Neural progenitor cell (in vitro differentiated cells): ENCODE results near the gene PARN. TPM values are rescaled to one million over a fixed set of nuclear protein-coding genes. Genes with fewer than 3 reads are reported as not detected.
"Not testable (repeated sequence)": the region's sequence is repeated elsewhere in the genome, so short reads cannot be mapped to it uniquely, and the experiment has no call there.

ENCODE experiments used
- DNase-seq: peaks from one replicate; pipeline ENCODE4 v3.0.0-alpha.2; 2016; ENCODE audit warnings: low spot score
- H2AFZ ChIP-seq: fragments of 200-600 bp; sonication (generic); replicated peaks from 2 replicates; pipeline ENCODE4 v1.6.1; 2016; ENCODE audit warnings: antibody characterized with exemption
- H3F3A ChIP-seq: fragments of 200-600 bp; sonication (generic); 2 replicates; pipeline ENCODE4 v1.6.1; 2016; ENCODE audit warnings: antibody characterized with exemption, low read depth
- H3K27ac ChIP-seq: fragments of 200-600 bp; sonication (generic); 2 replicates; pipeline ENCODE4 v1.5.1; 2016; ENCODE audit warnings: mild to moderate bottlenecking
- H3K27me3 ChIP-seq: fragments of 200-600 bp; sonication (generic); 2 replicates; pipeline ENCODE4 v1.6.1; 2016; ENCODE audit warnings: mild to moderate bottlenecking, moderate library complexity
- H3K36me3 ChIP-seq: fragments of 200-600 bp; sonication (generic); 2 replicates; pipeline ENCODE4 v1.5.1; 2016
- H3K4me1 ChIP-seq: fragments of 200-600 bp; sonication (generic); 2 replicates; pipeline ENCODE4 v1.6.1; 2016; ENCODE audit warnings: mixed run types
- H3K4me2 ChIP-seq: fragments of 200-600 bp; sonication (generic); 2 replicates; pipeline ENCODE4 v1.6.1; 2016
- H3K4me3 ChIP-seq: fragments of 200-600 bp; sonication (generic); 2 replicates; pipeline ENCODE4 v1.5.1; 2016
- H3K79me2 ChIP-seq: fragments of 200-600 bp; sonication (generic); 2 replicates; pipeline ENCODE4 v1.6.1; 2016; ENCODE audit warnings: low read depth
- H3K9ac ChIP-seq: fragments of 200-600 bp; sonication (generic); 2 replicates; pipeline ENCODE4 v1.6.1; 2016
- H3K9me3 ChIP-seq: fragments of 200-600 bp; sonication (generic); 2 replicates; pipeline ENCODE4 v1.5.1; 2016; ENCODE audit warnings: low read depth
- H4K20me1 ChIP-seq: fragments of 200-600 bp; sonication (generic); 2 replicates; pipeline ENCODE4 v1.6.1; 2016; ENCODE audit warnings: low read depth
- H3K27ac Mint-ChIP-seq: 3 replicates; pipeline ENCODE4 v1.8.0; 2021; ENCODE audit warnings: mixed read lengths
- H3K27me3 Mint-ChIP-seq: 2 replicates; pipeline ENCODE4 v1.8.0; 2022; ENCODE audit warnings: low read depth, mild to moderate bottlenecking, inconsistent platforms, moderate library complexity, mixed read lengths; ENCODE audit not compliant: insufficient read depth
- H3K36me3 Mint-ChIP-seq: 3 replicates; pipeline ENCODE4 v1.8.0; 2021; ENCODE audit warnings: mixed read lengths
- H3K4me1 Mint-ChIP-seq: 3 replicates; pipeline ENCODE4 v1.8.0; 2021; ENCODE audit warnings: mixed read lengths
- H3K4me3 Mint-ChIP-seq: 3 replicates; pipeline ENCODE4 v1.8.0; 2021; ENCODE audit warnings: mild to moderate bottlenecking, moderate library complexity, mixed read lengths
- H3K9me3 Mint-ChIP-seq: 3 replicates; pipeline ENCODE4 v1.8.0; 2020; ENCODE audit warnings: mixed read lengths
- CTCF ChIP-seq: fragments of 200-600 bp; sonication (generic); IDR thresholded peaks from 2 replicates; pipeline ENCODE4 v1.5.1; 2017; ENCODE audit warnings: antibody characterized with exemption, mild to moderate bottlenecking
- EZH2 ChIP-seq: fragments of 200-600 bp; sonication (generic); IDR thresholded peaks from 2 replicates; pipeline ENCODE4 v1.6.1; 2017; ENCODE audit warnings: antibody characterized with exemption, mild to moderate bottlenecking, moderate library complexity
- EZH2phosphoT487 ChIP-seq: fragments of 200-600 bp; sonication (generic); IDR thresholded peaks from 2 replicates; pipeline ENCODE4 v1.6.1; 2017; ENCODE audit warnings: antibody characterized with exemption
- total RNA-seq: library from RNA; depleted of rRNA; stranded (reverse); fragments of >200 nt; gene quantifications from 2 replicates; pipeline ENCODE4 v1.2.3, GENCODE V29; 2015; ENCODE audit warnings: low replicate concordance

Gene PARN
- total RNA-seq, 1 donor from 2014 or later: 53.5 TPM

GRCh38 chr16:14424595-14424994 lies 205.5 kb downstream of the PARN start:
- H3K27me3 Mint-ChIP-seq: peaks cover 8% of the 10 kb centered on the region
- no peak for DNase-seq
- H3K9me3 ChIP-seq: no peaks in the 10 kb centered on the region
- H2AFZ ChIP-seq: no peak overlapping the region
- H3K4me3 Mint-ChIP-seq: no peak overlapping the region
- H3K79me2 ChIP-seq: no peaks in the 10 kb centered on the region
- H3K4me2 ChIP-seq: no peak overlapping the region
- H3K4me3 ChIP-seq: no peak overlapping the region
- no peak overlapping the region for H3K27ac Mint-ChIP-seq
- H3K27ac ChIP-seq: no peak overlapping the region
- peaks cover 2% of the 10 kb centered on the region for H3K36me3 Mint-ChIP-seq
- no peaks in the 10 kb centered on the region for H3K9me3 Mint-ChIP-seq
- no peaks in the 10 kb centered on the region for H3K4me1 ChIP-seq
- H3F3A ChIP-seq: no peaks in the 10 kb centered on the region
- no peak for TF ChIP-seq EZH2phosphoT487
- H3K36me3 ChIP-seq: no peaks in the 10 kb centered on the region
- H3K4me1 Mint-ChIP-seq: peaks cover 5% of the 10 kb centered on the region
- H4K20me1 ChIP-seq: no peaks in the 10 kb centered on the region
- no peaks in the 10 kb centered on the region for H3K27me3 ChIP-seq
- no peak overlapping the region for H3K9ac ChIP-seq

- Mint-ChIP-seq H3K4me3 (no peak overlapping the region), H3K9me3 (no peaks in the 10 kb centered on the region), H3K27ac (peak overlapping the region; percentile 82), H3K27me3 (peaks cover 9% of the 10 kb centered on the region), H3K36me3 (peaks cover 2% of the 10 kb centered on the region), H3K4me1 (peaks cover 5% of the 10 kb centered on the region)
- no peaks in the 10 kb centered on the region for H3K79me2 ChIP-seq
- no peaks in the 10 kb centered on the region for H3K27me3 ChIP-seq
- TF ChIP-seq EZH2phosphoT487 (no peak), CTCF (no peak), EZH2 (no peak)
- no peaks in the 10 kb centered on the region for H3K36me3 ChIP-seq
- H4K20me1 ChIP-seq: no peaks in the 10 kb centered on the region
- H3K4me1 ChIP-seq: no peaks in the 10 kb centered on the region
- no peak overlapping the region for H3K9ac ChIP-seq
- no peaks in the 10 kb centered on the region for H3K9me3 ChIP-seq
- H3K4me3 ChIP-seq: no peak overlapping the region
- H3K4me2 ChIP-seq: no peak overlapping the region
- H3F3A ChIP-seq: no peaks in the 10 kb centered on the region
- DNase-seq: no peak
- H3K27ac ChIP-seq: no peak overlapping the region
- H2AFZ ChIP-seq: no peak overlapping the region
Measured at GRCh38 chr16:14423344-14423743, 206.7 kb downstream of the PARN start.

DNA sequence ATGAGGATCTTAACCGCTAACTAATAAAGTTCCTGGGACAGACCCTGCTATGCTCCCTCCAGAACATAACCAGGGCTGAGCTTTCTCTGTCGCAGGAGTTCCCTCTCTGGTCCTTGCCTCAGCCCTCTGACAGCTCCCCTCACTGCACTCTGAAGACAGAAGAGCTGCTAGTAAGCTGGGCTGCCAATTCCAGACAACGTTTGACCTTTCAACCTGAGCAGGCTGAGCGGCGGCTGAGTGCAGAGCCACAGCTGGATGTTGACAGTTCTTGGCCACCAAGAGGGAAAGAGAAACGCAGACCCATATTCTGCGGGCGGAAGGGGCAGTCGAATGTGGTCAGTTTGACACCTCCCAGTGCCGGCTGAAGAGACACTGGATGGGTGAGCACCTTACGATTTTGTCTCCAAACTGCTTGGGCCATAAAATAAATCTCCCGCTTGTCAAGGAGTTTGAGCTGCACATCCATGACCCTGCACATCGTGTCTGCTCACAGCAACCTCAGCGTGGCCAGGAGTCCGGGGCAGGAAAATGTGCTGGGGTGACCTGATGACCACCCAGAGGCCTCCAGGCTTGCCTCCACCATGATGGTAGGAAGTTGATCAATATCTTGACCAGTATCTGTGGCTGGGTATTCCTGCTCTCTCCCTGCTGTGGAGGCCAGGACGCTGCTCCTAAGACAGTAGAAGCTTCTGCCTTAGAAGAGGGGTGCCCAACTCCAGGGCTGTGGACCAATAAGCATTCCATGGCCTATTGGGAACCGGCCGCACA lies 209.2 kb downstream of the PARN start:
- H3K27me3 ChIP-seq: no peaks in the 10 kb centered on the region
- Mint-ChIP-seq H3K4me1 (peaks cover 5% of the 10 kb centered on the region), H3K9me3 (peaks cover 4% of the 10 kb centered on the region), H3K36me3 (peaks cover 4% of the 10 kb centered on the region), H3K27me3 (peaks cover 9% of the 10 kb centered on the region), H3K27ac (no peak overlapping the region), H3K4me3 (no peak overlapping the region)
- TF ChIP-seq EZH2: no peak
- no peak for TF ChIP-seq CTCF
- no peak for TF ChIP-seq EZH2phosphoT487
- no peak overlapping the region for H3K4me3 ChIP-seq
- no peak overlapping the region for H3K9ac ChIP-seq
- no peaks in the 10 kb centered on the region for H3K36me3 ChIP-seq
- no peak overlapping the region for H3K4me2 ChIP-seq
- no peak overlapping the region for H3K27ac ChIP-seq
- no peak overlapping the region for H2AFZ ChIP-seq
- H3K9me3 ChIP-seq: no peaks in the 10 kb centered on the region
- H4K20me1 ChIP-seq: no peaks in the 10 kb centered on the region
- no peaks in the 10 kb centered on the region for H3K4me1 ChIP-seq
- H3K79me2 ChIP-seq: no peaks in the 10 kb centered on the region
- no peak for DNase-seq
- H3F3A ChIP-seq: no peaks in the 10 kb centered on the region

DNA sequence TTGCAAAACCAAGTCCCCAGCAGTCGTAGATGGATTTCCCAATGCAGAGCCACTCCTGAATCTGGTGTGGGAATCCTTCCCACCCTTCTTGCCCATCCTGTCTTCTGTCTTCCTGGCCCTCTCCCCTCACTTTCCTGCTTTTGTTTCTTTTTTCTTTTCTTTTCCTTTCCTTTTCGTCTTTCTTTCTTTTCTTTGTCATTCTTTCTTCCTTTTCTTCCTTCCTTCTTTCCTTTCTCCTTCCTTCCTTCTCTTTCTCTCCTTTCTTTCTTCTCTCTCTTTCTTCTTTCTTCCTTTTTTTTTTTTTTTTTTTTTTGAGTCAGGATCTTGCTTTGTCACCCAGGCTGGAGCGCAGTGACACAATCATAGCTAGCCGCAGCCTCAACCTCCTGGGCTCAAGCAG lies 209.8 kb downstream of the PARN start:
- not testable (repeated sequence) for H3K79me2 ChIP-seq, H3K27ac ChIP-seq, H3F3A ChIP-seq, H3K36me3 Mint-ChIP-seq, H3K27me3 ChIP-seq, H3K4me3 ChIP-seq, H3K9me3 Mint-ChIP-seq, H3K4me1 ChIP-seq, H3K4me3 Mint-ChIP-seq, H3K4me1 Mint-ChIP-seq, H2AFZ ChIP-seq, H3K4me2 ChIP-seq, DNase-seq, H4K20me1 ChIP-seq, H3K9ac ChIP-seq, H3K27ac Mint-ChIP-seq, H3K9me3 ChIP-seq, H3K36me3 ChIP-seq
- H3K27me3 Mint-ChIP-seq: peaks cover 14% of the 10 kb centered on the region
